ENCODE measurements around the gene LCTL.
"Not testable (repeated sequence)": the region's sequence is repeated elsewhere in the genome, so short reads cannot be mapped to it uniquely, and the experiment has no call there.

LCTL gene

DNA sequence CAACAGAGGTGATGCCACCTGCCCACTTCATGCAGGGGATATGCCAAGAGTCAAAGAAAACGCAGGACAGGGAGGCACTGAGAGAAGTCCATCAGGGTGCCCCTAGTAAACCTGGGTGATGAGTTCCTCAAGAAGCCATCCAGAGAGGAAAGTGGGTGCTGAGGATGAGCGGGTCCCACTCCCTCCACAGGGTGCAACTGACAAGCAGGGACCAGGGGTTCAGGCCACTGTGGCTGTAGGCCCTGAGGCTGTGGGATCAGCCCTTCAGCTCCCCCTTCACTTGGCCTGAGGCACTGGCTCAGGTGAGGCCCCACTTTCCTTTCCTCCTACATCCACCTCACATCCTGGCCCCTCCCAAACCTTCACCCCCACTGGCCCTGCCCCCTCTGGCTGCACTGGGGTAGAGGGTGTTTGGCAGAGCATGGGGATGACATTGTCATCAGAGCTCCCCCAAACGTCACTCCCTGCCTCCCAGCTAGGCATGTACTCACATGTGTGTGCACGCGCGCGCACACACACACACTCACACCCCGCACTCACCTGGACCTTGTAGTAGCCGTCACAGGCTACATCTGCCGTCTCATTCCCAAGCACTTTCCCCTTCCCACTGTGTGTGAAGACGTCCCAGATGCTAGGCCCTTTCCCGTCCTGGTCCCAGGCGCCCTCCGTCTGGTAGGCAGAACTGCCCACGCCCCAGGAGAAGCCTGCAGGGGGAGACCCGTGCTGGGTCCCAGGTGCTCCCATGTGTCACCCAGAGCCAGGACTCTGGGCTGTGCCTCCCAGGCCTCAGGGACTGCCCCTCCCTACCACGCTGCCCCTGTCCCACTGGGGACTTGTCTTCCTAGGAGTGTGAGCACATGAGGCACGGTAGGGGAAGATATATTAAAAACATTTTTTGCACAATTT lies 1.4 kb downstream of the LCTL start:
- no peak for DNase-seq

DNA sequence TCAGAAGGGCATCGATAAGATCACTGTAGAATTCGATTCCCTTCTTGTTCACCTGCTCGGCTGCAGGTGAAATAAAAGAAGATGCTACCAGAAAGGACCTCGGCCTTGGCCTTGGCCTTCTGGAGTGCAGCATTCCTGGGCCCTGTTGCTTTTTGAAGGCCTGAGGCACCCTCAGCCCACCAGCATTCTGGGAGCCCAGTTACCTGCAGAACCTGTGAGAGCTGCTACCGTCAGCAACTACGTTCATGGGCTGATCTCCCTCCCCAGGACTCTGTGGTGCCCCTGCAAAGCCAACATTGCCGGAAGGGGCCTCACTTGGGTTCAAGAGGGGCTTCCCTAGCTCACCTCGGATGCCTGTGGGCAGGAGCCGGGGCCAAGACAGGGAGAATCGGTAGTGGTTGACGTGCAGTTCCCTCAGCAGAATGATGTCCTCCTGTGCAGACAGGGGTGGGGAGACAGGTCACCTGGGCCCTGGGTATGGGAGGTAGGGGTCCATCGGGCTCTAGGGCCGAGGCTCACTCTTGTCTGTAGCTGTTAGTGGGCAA lies 2.2 kb downstream of the LCTL start:
- no peak for DNase-seq

DNA sequence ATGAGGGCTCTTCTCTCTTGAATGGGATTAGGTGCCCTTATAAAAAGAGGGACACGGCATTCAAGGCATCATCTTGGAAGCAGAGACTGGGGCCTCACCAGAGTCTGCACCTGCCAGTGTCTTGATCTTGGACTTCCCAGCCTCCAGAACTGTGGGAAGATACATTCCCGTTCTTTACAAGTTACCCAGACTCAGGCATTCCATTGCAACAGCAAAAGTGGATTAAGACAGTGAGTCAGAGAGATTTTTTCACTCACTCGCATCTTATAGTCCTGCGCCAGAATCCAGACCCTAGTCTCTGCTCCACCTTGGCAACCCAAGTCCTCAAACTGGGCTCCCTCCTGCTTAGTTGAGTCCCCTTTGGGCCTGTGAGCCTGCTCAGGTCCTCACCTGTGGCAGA lies 2.7 kb downstream of the LCTL start:
- DNase-seq: no peak

DNA sequence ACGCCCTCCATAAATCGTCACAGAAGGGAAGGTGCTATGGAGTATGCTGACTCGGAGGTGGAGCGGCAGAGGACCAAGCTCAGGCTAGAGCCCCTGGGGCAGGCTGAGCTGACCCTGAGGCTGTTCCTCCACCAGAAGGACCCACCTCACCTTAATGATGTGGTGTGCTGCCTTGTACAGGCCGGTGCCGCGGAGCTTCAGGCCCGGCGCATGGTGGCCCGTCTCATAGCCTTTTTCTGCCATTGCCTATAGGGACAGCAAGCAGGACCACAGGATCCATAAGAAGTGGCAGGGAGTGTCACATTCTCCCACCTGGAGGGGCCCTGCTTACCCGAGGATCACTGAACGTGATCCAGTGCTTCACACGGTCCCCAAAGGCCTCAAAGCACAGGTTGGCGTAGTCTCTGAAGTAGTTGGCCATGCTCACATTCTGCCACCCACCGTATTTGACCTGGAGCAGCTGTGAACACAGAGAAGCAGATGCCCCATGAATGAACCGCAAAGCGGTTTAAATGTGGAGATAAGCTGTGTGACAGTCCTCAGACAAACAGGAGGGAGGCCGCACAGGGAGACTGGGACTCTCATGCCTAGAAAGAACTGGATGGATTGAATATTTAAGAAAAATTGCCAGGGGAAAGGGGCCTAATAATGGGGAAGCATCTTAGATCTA lies 4.8 kb downstream of the LCTL start:
- DNase-seq: no peak

DNA sequence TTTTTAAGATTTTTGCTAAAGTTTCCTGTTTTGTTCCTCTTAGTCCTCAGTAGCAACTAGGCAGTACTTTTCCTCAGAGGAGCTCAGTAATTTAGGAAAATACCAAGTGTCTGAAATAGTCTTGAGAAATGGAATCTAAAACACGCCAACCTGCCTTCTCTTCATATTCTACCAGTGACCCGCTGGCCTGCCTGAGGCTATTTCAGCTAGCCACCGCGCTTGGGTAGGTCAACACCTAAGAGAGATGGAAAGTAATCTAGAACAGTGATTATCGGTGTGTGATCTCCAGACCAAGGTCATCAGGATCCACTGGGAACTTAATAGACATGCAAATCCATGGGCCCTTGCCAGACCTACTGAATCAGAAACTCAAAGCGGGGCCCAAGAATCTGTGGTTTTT lies 7.5 kb downstream of the LCTL start:
- DNase-seq: no peak

DNA sequence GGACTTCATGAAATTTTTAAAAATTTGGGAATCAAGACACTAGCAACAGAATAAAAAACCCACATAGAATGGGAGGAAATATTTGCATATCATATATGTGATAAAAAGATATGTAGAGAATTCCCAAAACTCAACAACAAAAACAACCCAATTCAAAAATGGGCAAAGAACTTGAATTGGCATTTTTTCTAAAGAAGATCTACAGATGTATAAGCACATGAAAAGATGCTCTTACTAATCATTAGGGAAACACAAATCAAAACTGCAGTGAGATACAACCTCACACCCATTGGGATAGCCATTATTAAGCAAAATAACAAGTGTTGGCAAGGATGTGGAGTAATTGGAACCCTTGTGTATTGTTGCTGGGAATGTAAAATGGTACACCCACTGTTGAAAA lies 10.1 kb downstream of the LCTL start:
- DNase-seq: no peak

DNA sequence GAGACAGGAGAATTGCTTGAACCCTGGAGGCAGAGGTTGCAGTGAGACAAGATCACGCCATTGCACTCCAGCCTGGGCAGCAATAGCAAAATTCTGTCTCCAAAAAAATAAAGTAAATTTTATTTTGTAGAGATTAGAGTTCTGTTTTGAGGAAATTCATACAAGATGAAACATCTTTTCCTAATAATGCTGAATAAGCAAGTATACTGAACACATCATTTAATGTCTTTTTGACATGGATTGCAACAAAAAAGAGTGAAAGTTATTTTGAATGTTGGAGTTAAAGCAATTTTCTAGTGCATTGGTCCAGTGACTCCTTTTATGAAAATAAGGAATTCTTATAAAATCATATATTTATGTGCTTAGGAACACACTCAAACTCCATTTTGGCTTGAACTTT lies 20.5 kb downstream of the LCTL start:
- DNase-seq: no peak

DNA sequence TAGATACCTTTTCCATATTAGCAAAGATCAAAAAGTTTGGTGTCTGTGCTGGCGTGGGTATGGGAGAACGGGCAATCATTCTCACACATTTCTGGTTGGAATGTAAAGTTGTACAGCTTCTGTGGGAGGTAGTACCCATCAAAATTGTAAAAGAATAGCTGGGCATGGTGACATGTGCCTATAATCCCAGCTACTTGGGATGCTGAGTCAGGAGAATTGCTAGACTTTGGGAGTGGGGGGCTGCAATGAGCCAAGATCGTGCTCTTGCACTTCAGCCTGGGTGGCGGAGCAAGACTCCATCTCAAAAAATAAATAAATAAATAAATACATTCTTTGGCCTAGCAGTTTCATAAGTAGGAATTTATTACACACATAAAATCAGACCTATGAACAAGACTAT lies 22.9 kb downstream of the LCTL start:
- no peak for DNase-seq

DNA sequence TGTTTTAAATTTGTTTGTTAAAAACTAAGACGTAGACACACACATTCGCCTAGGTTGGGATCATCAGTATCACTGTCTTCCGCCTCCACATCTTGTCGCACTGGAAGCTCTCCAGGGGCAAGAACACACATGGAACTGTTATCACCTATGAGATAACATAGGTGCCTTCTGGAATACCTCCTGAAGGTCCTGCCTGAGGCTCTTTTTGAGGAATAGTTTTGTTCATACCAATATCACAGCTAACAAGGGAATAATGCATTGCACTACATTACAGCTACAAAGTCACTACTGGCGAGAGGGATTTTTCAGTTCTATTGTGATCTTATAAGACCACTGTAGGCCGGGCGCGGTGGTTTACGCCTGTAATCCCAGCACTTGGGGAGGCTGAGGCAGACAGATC lies 30.7 kb downstream of the LCTL start:
- no peak for DNase-seq

DNA sequence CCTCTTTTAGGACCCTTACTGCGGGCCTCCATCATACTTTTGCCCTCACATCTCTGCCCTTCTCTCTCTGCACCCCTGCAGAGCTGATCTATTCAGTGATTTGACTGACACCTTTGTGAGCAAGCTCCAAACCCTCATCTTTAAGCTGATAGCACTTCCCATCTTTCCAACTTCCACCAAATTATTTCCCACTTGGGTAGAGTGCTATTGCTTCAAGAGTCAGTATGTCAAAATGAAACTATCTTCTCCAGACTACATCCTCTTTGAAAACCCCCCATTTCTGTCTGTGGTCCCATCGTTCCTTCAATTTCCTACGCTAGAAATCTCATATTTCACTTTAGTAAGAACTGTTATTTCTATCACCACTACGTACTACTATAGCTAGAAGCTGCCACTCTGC lies 41.0 kb downstream of the LCTL start:
- DNase-seq: no peak

DNA sequence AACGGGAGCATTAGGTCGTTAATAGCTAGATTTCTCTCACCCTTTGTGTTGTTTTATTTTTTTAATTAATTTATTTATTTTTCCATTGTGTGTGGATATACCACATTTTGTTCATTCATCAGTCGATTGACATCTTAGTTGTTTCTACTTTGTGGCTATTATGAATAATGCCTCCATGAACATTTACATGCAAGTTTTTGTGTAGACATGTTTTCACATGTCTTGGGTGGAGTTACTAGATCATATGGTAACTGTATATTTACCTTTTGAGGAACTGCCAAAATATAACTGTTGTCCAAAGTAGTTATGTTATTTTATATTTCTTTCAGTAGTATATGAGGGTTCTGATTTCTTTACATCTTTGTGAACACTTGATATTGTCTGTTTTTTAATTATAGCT lies 41.9 kb downstream of the LCTL start:
- DNase-seq: no peak

DNA sequence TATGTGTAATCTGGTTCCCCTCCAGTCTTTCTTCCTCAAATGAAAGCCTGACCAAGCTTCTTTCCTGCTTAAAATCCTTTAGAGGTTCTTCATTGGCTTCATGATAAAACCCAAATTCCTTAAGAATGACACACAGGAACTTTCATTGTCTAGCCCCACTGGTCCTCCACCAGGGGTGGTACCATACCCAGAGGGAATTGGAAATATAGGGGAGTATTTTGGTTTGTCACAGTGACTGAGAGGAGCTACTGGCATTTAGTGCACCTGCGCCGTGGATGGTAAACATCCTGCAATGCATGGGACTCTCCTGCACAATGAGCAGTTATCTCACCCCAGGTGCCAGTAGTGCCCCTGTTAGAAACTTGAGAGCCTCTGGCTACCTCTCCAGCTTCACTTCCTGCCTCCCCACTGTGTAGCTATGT lies 49.9 kb downstream of the LCTL start:
- DNase-seq: no peak

DNA sequence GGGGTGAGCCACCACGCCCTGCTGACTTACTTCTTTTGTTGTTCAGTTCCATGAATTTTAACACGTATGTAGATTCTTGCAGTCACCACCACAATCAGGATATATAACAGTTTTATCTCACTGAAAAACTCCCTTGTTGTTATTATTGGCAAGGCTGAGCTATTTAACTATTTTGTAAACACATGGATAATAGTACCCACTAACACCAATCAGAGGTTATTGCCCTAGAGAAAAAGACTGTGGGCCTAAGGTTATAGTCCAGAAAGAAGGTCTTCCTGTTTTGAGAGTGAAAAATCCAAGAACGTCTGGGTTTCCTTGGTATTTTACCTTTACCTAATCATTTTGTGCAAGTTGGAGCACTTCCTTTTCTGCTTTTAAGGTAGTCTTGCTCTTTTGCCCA lies 51.2 kb downstream of the LCTL start:
- DNase-seq: no peak

DNA sequence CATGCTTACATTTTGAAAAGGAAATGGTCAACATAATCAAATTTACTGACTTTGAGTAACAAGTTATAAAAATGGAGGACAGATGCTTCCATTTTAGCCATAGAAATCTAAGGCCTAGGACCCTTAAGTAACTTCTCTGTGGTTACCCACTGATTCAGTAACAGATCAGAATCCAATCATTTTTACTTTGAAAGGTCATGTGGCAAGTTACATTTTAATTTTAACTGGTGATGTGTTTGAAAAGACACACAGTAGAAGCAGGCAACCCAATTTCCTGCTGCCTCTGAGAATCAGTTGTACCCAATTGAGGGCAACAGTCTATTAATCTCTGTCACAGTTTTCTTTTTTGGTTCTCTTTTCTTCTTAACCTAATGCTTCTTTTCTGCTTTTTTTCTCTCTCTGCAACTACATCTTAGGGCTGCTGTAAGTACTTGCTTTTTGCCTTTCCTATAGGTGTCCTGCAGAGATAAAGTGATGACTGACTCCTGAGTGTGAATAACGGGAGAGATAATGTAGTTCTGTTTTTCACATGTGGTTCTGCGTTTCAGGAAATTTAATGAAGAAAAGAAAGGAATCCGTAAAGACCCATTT lies 57.4 kb downstream of the LCTL start:
- DNase-seq: no peak

DNA sequence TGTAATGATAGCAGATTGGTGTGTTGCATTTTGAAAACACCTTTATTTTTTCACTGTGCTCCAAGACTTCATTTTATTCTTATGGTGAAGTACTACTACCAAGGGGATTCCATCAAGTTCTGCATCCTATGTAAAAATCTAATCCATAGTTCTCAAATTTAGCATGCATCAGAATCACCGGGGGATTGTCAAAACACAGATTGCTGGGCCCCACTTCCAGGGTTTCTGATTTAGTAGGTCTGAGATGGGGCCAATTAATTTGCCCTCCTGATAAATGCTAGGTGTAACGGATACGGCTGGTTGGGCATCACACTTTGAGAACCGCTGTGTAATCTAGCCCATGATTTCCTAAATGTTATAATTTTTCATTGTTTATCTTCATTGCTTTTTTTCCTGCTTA lies 60.0 kb downstream of the LCTL start:
- DNase-seq: no peak

DNA sequence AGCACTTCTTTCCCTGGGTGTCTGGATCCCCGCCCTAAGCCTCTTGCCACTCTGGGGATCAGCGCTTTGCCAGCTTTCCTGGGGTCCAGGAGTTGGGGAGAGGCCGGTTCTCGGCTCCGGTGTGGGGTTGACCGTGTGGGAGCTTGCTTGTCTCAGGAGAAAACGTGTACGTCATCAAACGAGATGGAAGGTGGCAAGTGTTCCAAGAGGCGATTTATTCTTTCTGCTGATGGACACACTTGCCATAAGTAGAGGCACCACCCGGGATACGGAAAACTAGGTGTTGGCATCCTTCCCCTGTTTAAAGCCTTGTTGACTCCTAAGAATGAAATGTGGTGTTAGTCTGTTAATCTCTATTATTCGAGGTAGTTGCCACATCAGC lies 60.4 kb downstream of the LCTL start:
- no peak for DNase-seq

DNA sequence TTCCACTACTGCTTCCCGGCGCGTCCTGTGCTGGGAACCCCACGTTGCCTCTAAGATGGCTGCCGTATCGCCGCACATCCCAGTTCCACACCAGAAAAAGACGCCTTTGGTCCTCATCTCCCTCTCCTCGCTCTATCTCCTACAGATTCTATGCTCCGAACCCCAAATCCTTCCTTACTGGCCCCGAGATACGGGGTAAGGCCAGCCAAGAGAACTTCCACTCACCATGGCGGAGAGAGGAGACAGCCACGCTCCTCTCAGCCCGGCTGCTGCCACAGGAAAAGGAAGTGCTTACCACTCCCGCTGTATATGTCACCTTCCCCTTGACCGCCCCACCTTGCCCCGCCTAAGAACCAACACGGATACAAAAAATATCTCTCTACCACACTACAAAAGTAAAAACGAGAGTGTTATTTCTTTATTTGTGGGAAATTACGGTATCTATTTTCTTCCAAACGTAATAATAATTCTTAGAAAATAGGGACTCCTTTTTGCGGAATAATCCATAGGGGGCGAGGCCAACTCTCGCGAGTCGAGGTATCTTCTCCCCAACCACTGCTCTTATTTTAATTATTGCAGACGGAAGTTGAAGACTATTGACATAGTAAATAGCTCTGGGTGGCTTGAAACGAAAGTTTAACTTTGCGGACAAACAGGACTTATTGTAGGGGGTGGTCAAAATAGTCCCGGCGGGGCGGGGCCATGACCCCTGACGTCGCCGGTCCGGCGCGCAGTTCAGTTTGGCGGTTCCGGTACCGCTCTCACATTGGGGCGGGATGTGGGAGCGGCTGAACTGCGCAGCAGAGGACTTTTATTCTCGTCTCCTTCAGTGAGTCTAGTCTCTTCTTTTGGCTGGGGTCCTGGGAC lies 61.0 kb downstream of the LCTL start, which contains the start of the genes RPL4 and ZWILCH:
Gene RPL4, minus strand, starts transcription at position 293 of the 867 bp plus-strand sequence. Its CDS starts 65 bp downstream, at position 228.
Gene ZWILCH, plus strand, starts transcription at position 764 of the 867 bp plus-strand sequence. Its CDS starts 13 bp downstream, at position 777.
- peak; percentile 84 for DNase-seq

DNA sequence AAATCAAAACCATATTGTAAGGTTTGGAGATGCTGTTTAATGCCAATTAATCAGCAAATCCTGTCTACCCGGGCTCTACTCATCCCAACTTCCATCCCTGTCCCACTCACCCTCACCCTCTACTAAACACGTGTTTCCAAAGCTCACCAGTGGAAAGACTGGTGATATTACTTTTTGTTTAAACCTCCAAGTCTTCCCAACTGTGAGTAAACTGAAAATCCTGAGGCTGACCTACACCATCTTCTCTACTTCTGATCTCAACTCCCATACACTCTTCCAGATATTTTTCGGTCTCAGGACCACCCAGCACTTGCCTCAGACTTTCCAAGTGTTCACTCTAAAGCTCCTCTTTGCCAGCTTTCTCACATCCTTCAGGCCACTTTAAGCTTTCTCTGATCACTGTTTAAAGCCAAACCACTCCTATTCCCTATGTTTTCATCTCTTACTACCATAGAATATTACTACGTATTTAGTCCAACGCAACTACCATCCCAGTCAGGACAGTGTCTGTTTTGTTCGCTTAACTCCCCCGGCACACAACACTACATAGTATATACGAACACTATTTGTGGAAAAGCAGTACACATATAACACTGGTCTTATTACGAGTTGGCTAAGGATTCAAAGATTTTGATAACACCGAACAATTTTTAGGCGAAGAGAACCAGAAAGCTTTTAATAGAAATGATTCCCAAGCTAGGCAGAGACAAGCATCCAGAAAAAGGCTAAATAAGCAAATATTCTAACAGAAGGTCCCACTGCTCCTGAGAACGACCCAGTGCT lies 61.8 kb downstream of the LCTL start:
- no peak for DNase-seq

DNA sequence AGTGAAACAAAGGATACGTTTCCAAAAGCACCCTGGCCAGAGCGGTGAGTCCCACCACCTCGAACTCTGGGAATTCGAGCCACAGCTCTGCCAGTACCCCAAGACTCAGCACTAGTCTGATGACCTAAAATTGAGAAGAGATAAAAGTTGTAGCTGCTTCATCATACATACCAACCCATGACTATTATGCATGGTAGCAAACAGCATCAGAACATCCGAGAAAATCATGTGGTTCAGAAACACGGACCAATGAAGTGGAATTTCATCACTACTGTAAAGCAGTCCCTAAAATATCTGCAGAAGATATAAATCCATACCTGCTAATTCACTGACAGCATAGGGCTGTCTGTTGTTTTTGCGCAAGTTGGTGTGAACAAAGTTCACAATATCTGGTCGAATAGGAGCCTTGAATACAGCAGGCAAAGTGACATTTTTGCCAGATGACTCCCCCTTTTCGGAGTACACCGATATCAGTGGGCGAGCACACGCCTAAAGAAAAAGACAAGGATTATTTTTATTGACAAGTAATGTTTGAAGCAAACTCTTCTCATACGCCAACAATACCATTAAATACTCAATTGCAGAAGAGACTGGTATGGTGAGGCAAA lies 62.7 kb downstream of the LCTL start:
- not testable (repeated sequence) for DNase-seq

DNA sequence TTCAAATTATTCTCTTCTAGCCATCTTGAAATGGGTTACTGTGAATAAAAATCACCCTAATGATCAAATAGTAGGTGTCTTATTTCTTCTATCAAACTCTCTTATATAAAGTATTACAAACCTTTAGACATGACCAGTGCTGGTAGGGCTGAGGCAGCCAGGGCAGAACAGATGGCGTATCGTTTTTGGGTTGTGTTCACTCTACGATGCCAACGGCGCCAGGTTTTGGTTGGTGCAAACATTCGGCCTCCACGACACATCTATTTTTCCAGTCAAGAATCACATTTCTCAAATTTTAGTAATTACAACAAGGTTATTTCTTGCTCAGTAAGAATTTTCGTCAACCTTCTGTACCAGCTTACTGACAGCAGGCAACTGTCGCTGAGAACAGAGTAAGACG lies 63.3 kb downstream of the LCTL start:
- DNase-seq: no peak

DNA sequence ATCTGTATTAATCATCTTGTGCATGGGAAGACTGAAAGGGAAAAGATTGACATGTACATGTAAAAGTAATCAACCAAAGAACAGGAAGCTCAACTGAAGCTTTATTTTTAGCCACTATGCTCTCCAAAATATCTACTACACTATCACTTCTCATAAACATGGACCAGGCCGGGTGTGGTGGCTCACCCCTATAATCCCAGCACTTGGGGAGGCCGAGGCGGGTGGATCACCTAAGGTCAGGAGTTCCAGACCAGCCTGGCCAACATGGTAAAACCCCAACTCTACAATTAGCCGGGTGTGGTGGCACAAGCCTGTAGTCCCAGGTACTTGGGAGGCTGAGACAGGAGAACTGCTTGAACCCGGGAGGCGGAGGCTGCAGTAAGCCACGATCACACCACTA lies 65.5 kb downstream of the LCTL start:
- DNase-seq: not testable (repeated sequence)
